Ishikawa (cell line): Measurements from ENCODE around the gene FBXL17.

Source experiments
- CEBPB ChIP-seq: IDR thresholded peaks from 2 replicates; pipeline ENCODE4 v1.6.1; 2012
- CREB1 ChIP-seq: IDR thresholded peaks from 2 replicates; pipeline ENCODE4 v1.6.1; 2012; ENCODE audit warnings: low read depth
- EGR1 ChIP-seq: IDR thresholded peaks from 2 replicates; pipeline ENCODE4 v1.6.1; 2012
- EP300 ChIP-seq: IDR thresholded peaks from 2 replicates; pipeline ENCODE4 v1.6.1; 2012; ENCODE audit warnings: borderline replicate concordance
- FOXM1 ChIP-seq: IDR thresholded peaks from 2 replicates; pipeline ENCODE4 v1.6.1; 2012; ENCODE audit warnings: low read depth, borderline replicate concordance
- NFIC ChIP-seq: IDR thresholded peaks from 2 replicates; pipeline ENCODE4 v1.6.1; 2012
- RAD21 ChIP-seq: IDR thresholded peaks from 2 replicates; pipeline ENCODE4 v1.6.1; 2012; ENCODE audit warnings: low read depth
- TAF1 ChIP-seq: IDR thresholded peaks from 2 replicates; pipeline ENCODE4 v1.6.1; 2012; ENCODE audit warnings: low read depth, mild to moderate bottlenecking
- TCF12 ChIP-seq: IDR thresholded peaks from 2 replicates; pipeline ENCODE4 v1.6.1; 2012; ENCODE audit warnings: low read depth
- TEAD4 ChIP-seq: IDR thresholded peaks from 2 replicates; pipeline ENCODE4 v1.6.1; 2012
- USF1 ChIP-seq: IDR thresholded peaks from 2 replicates; pipeline ENCODE4 v1.6.1; 2012
- YY1 ChIP-seq: IDR thresholded peaks from 2 replicates; pipeline ENCODE4 v1.6.1; 2012; ENCODE audit warnings: low read depth
- ZBTB7A ChIP-seq: IDR thresholded peaks from 2 replicates; pipeline ENCODE4 v1.6.1; 2012; ENCODE audit warnings: low read depth
- TF ChIP-seq, protein P1 (sequence below): IDR thresholded peaks from 2 replicates; pipeline ENCODE4 v1.6.1; 2012; ENCODE audit warnings: low read depth, mild to moderate bottlenecking
- TF ChIP-seq, protein P2 (sequence below): IDR thresholded peaks from 2 replicates; pipeline ENCODE4 v1.6.1; 2012

The FBXL17 gene

DNA sequence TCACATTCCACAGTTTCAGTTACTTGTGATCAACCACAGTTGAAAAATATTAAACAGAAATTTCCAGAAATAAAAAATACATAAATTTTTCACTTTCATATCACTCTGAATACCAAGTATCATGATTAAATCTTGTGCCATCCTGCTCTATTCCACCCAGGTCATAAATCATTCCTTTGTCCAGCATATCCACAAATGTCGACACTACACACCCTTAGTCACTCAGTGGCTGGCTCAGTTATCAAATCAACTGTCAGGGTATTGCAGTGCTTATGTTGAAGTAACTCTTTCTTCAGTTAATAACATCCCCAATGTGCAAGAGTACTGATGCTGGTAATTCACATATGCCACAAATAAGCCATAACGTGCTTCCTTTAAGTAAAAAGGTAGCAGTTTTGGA is 115.7 kb downstream of the FBXL17 start:
- no peak for TF ChIP-seq TAF1
- TF ChIP-seq TCF12 = no peak
- no peak for TF ChIP-seq TEAD4
- TF ChIP-seq RAD21 = no peak
- no peak for TF ChIP-seq FOXM1
- TF ChIP-seq ZBTB7A = no peak
- TF ChIP-seq NFIC = no peak
- TF ChIP-seq USF1 = no peak
- no peak for TF ChIP-seq EGR1
- TF ChIP-seq, protein P1, sequence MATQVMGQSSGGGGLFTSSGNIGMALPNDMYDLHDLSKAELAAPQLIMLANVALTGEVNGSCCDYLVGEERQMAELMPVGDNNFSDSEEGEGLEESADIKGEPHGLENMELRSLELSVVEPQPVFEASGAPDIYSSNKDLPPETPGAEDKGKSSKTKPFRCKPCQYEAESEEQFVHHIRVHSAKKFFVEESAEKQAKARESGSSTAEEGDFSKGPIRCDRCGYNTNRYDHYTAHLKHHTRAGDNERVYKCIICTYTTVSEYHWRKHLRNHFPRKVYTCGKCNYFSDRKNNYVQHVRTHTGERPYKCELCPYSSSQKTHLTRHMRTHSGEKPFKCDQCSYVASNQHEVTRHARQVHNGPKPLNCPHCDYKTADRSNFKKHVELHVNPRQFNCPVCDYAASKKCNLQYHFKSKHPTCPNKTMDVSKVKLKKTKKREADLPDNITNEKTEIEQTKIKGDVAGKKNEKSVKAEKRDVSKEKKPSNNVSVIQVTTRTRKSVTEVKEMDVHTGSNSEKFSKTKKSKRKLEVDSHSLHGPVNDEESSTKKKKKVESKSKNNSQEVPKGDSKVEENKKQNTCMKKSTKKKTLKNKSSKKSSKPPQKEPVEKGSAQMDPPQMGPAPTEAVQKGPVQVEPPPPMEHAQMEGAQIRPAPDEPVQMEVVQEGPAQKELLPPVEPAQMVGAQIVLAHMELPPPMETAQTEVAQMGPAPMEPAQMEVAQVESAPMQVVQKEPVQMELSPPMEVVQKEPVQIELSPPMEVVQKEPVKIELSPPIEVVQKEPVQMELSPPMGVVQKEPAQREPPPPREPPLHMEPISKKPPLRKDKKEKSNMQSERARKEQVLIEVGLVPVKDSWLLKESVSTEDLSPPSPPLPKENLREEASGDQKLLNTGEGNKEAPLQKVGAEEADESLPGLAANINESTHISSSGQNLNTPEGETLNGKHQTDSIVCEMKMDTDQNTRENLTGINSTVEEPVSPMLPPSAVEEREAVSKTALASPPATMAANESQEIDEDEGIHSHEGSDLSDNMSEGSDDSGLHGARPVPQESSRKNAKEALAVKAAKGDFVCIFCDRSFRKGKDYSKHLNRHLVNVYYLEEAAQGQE = no peak
- TF ChIP-seq, protein P2, sequence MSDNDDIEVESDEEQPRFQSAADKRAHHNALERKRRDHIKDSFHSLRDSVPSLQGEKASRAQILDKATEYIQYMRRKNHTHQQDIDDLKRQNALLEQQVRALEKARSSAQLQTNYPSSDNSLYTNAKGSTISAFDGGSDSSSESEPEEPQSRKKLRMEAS = no peak
- TF ChIP-seq YY1 = no peak
- TF ChIP-seq CREB1 = no peak
- no peak for TF ChIP-seq CEBPB
- TF ChIP-seq EP300 = no peak

GRCh38 chr5:108264533-108264932 is 117.4 kb downstream of the FBXL17 start:
- TF ChIP-seq, protein P1 = no peak
- TF ChIP-seq TCF12 = no peak
- TF ChIP-seq EGR1 = no peak
- TF ChIP-seq EP300 = no peak
- TF ChIP-seq CEBPB = no peak
- TF ChIP-seq USF1 = no peak
- no peak for TF ChIP-seq TEAD4
- TF ChIP-seq ZBTB7A = no peak
- TF ChIP-seq CREB1 = no peak
- no peak for TF ChIP-seq YY1
- TF ChIP-seq, protein P2 = no peak
- no peak for TF ChIP-seq TAF1

GRCh38 chr5:108263338-108263737 is 118.6 kb downstream of the FBXL17 start:
- TF ChIP-seq, protein P1 = no peak
- TF ChIP-seq EP300 = no peak
- no peak for TF ChIP-seq USF1
- no peak for TF ChIP-seq CREB1
- TF ChIP-seq RAD21 = no peak
- no peak for TF ChIP-seq EGR1
- TF ChIP-seq YY1 = no peak
- TF ChIP-seq TEAD4 = no peak
- no peak for TF ChIP-seq FOXM1
- no peak for TF ChIP-seq TCF12
- TF ChIP-seq, protein P2 = no peak
- TF ChIP-seq ZBTB7A = no peak
- no peak for TF ChIP-seq TAF1
- no peak for TF ChIP-seq NFIC
- TF ChIP-seq CEBPB = no peak

GRCh38 chr5:108260858-108261170 is 121.1 kb downstream of the FBXL17 start:
- TF ChIP-seq TAF1 = no peak
